Suprapubic skin (tissue), 4 donors: ENCODE results near the gene ZACN.

ENCODE experiments used
- POLR2A ChIP-seq, 2 donors: fragments of 450-650 bp; IDR thresholded peaks; one replicate each; pipeline ENCODE4 v1.6.1; 2017; ENCODE audit warnings: antibody characterized with exemption in 2 of 2, mild to moderate bottlenecking in 2 of 2, moderate library complexity in 2 of 2
- POLR2AphosphoS5 ChIP-seq, 3 donors: sonication (generic); formaldehyde crosslinking; IDR thresholded peaks; one replicate each; pipeline ENCODE4 v1.6.1; 2017; ENCODE audit warnings: antibody characterized with exemption in 3 of 3

DNA sequence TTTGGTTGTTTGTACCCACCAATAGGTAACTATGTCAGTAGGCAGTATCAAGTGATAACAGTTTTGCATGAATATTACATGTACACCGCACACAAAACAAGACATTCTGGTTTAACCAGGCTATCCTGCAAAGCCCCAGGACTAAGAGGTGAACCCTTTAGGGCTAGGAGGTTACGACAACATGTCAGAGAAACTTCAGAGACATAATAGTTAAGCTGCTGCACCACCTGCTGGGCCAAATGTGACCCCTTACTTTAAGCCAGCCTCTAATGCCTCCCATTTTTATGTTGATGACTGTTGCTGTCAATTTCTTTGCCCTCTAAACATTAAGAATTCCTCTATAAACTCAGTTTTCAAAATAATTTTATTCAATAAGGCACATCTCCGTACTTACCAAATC lies 22.1 kb upstream of the ZACN start:
- TF ChIP-seq POLR2A (IDR thresholded peaks at IDR 0.05), result no peak
- TF ChIP-seq POLR2AphosphoS5 (IDR thresholded peaks at IDR 0.05), result peak in 1 of 3 donors; percentile 70
